ENCODE data around the gene SLC35D3.
"Not testable (repeated sequence)": the region's sequence is repeated elsewhere in the genome, so short reads cannot be mapped to it uniquely, and the experiment has no call there.

SLC35D3 gene

DNA sequence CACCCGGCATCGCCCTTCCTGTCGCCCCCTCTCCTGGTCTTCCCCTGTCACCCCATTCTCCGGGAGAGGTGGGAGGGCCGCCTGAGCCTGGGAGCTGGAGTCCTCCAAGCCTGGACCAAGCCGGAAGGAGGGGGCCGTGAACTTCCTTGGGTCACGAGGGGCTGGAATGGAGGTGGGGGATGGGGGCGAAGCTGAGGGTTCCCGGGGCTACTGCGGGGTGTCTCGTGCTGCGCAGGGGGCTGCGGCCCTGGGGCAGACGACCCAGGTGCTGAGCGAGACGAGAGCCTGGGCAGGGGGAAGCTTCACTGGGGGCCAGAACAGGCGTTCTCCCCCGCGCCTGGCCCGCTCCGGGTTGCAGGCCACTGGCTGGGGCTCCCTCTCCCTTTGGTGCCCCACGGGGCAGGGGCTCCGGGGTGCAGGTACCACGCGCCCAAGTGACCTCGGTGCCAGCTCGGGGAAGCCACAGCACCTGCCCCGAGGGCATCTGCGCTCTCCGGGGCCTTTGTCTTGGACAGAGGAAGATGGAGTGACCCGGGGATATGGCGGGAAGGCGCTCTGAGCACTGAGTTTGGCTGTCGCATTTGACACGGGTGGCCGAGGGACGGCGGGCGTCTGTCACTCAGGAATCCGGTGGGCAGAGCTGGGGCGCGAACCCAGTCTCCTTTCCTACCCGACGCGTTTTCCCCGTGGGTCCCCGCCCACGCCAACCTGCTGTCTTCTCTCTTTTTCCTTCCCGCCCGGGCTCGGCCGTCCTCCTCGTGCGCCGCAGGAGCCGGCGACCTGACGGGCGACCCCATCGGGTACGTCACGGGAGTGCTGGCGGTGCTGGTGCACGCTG lies 1.2 kb downstream of the SLC35D3 start:
- no peak for DNase-seq

DNA sequence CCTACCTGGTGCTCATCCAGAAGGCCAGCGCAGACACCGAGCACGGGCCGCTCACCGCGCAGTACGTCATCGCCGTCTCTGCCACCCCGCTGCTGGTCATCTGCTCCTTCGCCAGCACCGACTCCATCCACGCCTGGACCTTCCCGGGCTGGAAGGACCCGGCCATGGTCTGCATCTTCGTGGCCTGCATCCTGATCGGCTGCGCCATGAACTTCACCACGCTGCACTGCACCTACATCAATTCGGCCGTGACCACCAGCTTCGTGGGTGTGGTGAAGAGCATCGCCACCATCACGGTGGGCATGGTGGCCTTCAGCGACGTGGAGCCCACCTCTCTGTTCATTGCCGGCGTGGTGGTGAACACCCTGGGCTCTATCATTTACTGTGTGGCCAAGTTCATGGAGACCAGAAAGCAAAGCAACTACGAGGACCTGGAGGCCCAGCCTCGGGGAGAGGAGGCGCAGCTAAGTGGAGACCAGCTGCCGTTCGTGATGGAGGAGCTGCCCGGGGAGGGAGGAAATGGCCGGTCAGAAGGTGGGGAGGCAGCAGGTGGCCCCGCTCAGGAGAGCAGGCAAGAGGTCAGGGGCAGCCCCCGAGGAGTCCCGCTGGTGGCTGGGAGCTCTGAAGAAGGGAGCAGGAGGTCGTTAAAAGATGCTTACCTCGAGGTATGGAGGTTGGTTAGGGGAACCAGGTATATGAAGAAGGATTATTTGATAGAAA lies 2.0 kb downstream of the SLC35D3 start:
- DNase-seq: no peak

GRCh38 chr6:136926383-136926782 lies 4.3 kb downstream of the SLC35D3 start:
- DNase-seq: no peak

GRCh38 chr6:136927292-136927691 lies 5.2 kb downstream of the SLC35D3 start:
- DNase-seq: peak; percentile 3

- no peak for DNase-seq
These were observed 8.4 kb downstream of the SLC35D3 start for GRCh38 chr6:136930528-136930927.

DNA sequence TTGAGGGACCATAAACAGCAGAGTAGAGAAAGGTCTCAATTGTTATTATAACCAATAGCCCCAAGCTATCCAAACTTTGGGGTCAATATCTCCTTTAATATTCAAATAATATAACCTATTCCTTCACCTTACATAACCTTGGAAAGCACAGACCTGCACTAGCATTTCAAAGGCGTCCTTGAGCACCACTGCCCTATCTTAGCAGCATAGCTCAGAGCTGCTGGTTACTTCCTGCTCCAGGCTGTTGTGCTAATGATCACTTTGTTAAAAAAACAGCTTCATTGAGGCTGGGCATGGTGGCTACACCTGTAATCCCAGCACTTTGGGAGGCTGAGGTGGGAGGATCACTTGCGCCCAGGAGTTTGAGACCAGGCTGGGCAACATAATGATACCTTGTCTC lies 10.5 kb downstream of the SLC35D3 start:
- no peak for DNase-seq

GRCh38 chr6:136945072-136945471 lies 23.0 kb downstream of the SLC35D3 start:
- no peak for DNase-seq

- DNase-seq: no peak
These were observed 23.6 kb downstream of the SLC35D3 start for GRCh38 chr6:136945711-136946121.

DNA sequence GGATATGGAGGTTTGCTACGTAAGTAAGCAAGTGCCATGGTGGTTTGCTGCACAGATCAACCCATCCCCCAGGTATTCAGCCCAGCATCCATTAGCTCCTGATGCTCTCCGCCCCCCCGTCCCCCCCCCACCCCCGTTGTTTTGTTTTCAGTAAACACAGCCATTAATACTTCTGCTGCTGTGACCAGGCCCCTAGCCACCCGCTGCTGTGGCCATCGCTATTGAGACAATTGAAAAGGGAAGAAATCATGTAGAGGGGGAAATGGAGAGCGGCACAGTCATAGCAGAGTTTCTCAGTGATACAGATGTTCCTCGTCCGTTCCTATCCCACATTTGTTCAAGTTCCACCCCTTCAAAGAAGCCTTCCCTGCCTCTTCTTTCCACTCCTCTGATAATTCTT lies 24.9 kb downstream of the SLC35D3 start:
- no peak for DNase-seq

DNA sequence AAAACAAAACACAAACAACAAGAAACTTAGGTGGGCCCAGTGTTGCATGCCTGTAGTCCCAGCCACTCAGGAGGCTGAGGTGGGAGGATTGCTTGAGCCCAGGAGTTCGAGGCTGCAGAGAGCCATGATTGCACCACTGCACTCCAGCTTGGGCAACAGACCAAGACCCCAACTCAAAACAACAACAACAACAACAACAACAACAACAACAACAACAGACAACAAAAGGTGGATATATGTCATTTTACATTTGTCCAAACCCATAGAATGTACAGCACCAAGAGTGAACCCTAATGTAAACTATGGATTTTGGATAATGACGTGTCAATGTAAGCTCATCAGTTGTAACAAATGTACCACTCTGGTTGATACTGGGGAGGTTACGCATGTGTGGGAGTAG lies 27.9 kb downstream of the SLC35D3 start:
- not testable (repeated sequence) for DNase-seq

DNA sequence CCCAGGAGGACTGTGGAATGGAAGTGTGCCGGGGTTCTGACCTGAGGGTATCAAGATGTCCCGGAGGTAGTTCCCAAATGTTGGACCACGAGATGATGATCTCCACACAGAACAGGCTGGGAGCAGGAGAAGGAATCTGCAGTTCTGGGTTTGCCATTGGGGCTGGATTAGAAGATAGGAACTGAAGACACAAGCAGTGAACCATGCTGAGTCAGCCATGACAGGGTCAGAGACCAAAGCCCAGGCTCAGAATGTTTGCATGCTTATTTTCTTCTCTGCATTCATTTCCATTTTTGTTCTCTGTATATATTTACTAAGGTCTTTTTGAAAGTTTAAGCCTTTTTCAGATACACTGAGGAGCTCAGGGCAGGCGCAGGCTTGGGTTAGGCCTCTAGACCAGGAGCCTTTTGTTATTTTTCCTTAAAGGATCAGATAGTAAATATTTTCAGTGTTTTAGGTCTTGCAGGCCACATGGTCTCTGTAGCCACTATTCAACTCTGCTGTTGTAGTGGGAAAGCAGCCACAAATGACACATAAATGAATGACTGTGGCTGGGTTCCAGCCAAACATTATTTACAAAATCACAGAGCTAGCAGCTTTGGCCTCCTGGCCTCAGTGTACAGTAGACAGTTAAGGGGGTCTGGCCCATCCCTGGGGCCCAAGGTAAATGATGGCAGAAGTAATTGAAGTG lies 28.5 kb downstream of the SLC35D3 start:
- no peak for DNase-seq

GRCh38 chr6:136952714-136953260 lies 30.7 kb downstream of the SLC35D3 start:
- no peak for DNase-seq

DNA sequence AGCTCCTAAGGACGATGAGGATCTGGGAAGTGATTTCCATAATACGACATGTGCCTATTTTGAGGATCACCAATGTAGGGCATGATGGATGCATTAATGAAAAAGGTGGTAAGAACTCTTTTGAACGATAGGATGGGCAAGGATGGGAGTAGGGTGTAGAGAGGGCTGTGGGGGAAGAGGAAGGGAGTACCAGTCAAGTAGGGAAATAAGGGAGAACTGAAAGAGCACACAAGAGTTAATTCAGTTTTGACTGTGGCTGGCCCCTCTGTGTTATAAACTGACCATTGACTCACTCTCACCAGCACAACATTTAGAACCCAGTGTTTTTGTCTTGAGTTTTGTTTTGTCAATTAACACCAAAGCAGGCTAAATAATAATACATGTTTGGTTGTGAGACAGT lies 33.0 kb downstream of the SLC35D3 start:
- no peak for DNase-seq

DNA sequence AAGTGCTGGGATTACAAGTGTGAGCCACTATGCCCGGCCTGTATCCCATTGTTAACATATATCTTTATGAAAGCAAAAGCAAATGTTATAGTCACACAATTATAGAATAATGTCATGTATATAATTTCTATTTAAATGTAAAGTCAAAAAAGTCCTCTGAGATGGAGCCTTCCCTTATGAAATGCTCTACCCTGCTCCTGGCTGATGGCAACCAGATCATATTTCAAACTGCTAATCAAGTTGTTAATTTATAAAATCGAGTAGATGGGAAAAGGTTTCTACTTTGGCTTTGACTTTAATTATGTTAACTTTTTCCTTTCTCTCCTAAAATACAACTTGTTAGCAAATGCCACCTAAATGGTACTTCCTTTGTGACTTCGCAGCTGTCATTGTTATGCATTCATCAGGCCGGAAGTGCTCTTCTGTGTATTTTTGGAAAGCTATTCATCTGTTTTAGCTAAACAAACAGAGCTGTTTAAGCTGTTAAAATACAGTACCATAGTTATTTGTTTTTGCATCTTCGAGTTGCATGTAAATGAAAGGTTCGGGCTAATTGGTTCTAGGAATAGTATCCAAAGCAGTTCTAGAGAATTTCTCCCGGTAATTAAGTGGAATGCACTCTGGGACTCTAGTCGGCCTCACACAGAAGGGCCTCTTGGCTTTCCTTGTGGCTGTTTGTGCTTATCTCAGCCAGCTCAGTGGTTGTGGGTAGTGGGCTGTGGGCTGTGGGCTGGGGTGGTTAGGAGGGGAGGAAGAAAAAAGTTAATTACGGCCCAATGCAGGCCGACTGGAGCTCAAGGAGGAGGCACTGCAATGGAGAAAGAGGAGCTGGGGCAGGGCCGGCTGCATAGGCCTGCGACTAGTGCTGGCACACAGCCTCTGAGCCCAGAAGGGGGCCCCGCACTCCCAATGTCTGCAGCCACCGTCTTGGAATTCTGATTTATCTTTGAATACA lies 34.8 kb downstream of the SLC35D3 start:
- no peak for DNase-seq

- no peak for DNase-seq
These were observed 36.1 kb downstream of the SLC35D3 start for GRCh38 chr6:136958168-136958567.

DNA sequence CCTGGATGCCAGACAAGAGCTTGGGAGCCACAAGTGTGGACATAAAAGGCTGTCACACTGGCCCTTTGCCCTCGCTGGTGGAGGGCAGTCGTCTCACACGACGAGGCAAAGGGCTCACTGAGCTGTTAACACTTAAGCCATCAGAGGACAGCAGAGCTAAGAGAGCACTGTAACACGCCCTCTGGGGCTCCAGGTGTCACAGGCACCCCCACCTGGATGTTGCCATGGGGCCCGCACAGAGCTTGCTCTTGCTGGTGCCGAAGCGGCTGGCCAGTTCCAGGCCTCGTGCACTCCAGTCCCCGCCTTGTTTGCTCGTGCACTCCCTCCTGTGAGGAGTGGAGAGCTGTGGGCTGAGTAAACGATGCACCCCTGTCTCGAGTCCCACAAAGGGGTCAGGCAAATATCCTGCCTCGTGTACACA lies 37.4 kb downstream of the SLC35D3 start:
- DNase-seq: no peak

DNA sequence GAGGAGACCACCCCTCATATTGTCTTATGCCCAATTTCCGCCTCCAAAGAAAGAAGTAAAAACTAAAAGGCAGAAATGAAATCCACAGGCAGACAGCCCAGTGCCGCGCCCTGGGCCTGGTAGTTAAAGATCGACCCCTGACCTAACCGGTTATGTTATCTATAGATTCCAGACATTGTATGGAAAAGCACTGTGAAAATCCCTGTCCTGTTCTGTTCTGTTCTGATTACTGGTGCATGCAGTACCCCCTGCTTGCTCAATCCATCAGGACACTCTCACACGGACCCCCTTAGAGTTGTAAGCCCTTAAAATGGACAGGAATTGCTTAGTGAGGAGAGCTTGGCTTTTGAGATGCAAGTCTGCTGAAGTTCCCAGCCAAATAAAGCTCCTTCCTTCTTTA lies 37.8 kb downstream of the SLC35D3 start:
- DNase-seq: not testable (repeated sequence)

DNA sequence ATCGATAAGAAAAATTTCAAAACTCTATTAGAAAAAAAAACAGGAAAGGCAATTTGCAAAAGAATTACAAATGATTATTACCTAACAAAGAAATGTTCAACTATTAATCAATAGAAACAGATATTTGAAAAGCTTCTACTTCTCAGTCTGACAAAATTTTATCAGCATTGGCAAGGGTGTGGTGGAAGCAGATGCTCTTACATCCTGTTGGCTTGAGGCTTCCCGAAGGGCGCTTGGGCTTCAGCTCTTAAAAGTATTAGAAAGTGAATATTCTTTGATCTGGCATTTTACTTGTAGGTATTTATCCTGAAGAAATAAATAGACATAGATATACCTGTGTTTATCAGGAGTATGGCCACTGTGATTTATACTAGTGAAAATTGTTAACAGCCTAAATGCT lies 38.7 kb downstream of the SLC35D3 start:
- no peak for DNase-seq

GRCh38 chr6:136961848-136962247 lies 39.7 kb downstream of the SLC35D3 start:
- no peak for DNase-seq

- no peak for DNase-seq
These were observed 40.6 kb downstream of the SLC35D3 start for GRCh38 chr6:136962661-136963060.

DNA sequence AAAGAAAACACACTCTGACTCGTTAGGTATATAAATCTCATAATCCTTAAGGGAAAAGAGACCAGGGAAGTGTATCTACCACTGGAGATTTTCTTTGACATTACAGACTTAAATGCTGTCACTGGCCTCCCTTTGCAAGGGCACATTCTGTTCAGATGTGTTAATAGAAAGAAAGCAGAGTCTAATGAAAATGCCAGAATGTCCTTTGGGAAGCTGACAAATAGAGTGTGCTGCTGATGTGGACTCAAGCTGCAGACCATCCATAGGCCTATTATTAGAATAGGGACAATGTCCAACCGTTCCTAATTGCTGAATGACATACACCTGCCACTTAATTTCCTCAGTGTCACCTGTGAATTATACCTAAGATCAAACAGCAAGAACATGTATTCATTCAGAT lies 41.2 kb downstream of the SLC35D3 start:
- no peak for DNase-seq

GRCh38 chr6:136964398-136964797 lies 42.3 kb downstream of the SLC35D3 start:
- no peak for DNase-seq
